ENCODE results near the gene CRISP3.
"Not testable (repeated sequence)": the region's sequence is repeated elsewhere in the genome, so short reads cannot be mapped to it uniquely, and the experiment has no call there.

The CRISP3 gene, protein sequence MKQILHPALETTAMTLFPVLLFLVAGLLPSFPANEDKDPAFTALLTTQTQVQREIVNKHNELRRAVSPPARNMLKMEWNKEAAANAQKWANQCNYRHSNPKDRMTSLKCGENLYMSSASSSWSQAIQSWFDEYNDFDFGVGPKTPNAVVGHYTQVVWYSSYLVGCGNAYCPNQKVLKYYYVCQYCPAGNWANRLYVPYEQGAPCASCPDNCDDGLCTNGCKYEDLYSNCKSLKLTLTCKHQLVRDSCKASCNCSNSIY

DNA sequence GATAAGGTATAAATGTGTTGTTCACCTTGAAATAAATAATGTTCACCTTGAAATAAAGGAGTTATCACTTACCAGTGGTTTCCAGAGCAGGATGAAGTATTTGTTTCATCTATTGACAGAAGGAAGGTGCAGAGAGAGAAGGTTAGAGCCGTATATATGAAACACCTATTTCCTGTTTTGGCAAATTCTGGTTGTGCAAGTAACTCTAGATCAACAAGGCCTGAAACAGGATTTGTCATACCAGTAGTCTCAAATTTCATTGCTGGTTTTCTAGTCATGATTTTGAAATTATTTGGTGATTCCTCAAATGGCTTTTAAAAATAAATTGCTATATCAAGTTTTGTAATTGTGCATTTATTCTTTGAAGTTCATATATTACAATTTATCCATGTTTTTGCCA, at the start of gene CRISP3:
Gene CRISP3 (minus strand): TSS at position 130 of the 400 bp plus-strand sequence. CDS start 21 bp downstream, at position 109.
- no peak for DNase-seq (ENCODE audit: low read depth in 2 of 2)

DNA sequence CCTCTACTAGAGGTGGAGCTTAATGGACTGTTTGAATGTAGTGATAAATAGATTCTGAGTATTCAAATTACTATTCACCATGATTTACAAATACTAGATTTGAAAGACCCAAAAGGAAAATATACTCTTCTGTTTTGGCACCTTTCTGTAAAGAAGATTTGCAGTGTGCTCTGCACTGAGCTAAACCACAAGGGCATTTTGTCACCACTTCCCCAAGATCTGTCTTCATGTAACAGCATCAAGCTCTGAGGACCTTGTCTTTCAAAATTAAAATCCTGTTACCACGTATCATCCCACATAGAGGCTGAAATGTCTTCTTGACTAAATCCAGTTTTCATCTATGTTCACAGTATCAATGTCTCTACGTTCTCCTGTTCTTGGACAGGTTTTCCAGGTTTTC, 46.2 kb upstream of the CRISP3 start:
- DNase-seq (ENCODE audit: low read depth in 2 of 2), result no peak

DNA sequence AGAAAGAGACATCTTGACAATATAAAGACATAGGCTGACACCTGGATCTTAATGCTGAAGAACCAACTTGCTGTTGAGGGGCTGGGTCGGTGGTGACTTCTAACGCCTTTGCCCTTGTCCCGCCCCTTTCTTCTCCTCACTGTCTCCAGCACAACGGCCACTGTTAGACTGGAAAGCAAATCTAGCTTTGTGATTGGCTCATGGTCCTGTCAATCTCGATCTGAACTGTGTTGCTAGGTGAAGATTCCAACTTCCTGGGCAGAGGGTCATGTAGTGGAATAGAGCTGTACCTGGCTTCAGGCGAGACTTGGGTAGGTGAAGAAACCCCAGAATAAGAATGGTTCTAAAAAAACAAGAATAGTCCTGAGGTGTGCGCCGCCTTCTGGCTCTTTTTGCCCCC, 43.0 kb upstream of the CRISP3 start, which contains the start of gene PGK2:
Gene PGK2 (minus strand): TSS at position 110 of the 400 bp plus-strand sequence. CDS start 98 bp downstream, at position 12.
- DNase-seq (ENCODE audit: low read depth in 2 of 2), result no peak

DNA sequence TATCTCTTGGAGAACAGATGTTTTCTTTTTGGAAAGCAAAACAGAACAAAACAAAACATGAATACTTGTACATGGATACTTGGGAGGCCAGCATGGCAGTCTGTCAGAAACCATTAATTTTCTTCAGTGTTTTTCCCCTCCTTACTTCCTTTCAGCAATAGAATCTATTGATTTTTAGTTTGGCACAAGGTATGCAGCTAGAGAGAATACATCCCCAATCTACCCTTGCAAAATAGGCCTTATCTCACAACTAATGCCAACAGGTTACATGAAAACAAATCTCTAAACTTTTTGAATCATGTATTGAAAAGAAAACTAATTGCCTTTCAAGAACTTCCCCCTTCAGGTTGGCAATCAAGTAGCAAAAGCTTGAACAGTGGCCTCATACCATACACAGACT, 40.1 kb upstream of the CRISP3 start:
- no peak for DNase-seq (ENCODE audit: low read depth in 2 of 2)

DNA sequence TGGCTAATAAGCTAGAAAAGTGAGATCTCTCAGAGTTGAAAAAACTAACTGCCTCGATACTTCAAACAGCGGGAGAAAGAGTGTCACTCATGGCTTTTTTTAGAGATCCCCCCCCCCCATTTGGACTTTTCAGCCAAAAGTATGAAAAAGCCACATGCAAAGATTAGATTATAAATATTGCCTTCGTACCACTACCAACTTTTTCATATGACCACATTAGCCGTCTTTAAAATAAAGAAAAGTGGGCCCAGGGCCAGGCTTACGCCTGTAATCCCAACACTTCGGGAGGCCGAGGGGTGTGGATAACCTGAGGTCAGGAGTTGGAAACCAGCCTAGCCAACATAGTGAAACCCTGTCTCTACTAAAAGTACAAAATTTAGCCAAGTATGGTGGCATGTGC, 38.5 kb upstream of the CRISP3 start:
- no peak for DNase-seq (ENCODE audit: low read depth in 2 of 2)

DNA sequence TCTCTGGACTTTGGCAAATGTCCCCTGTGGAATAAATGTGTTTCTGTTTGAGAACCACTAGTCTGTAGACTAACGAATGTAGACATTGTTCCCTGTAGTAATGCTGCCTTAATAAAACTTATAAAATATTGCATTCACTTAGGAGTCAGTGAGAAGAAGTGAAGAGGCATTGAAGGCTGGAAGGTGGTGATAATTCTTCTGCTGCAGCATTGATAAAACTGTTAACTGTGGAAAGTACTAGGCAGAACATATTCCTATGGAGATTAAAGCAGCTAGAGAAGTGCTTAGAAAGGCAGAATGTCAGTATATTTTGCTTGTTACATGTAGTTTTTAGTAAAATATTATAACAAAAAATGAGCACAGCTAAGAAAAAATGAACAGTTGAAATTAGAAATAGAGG, 38.1 kb upstream of the CRISP3 start:
- DNase-seq (ENCODE audit: low read depth in 2 of 2), result no peak

DNA sequence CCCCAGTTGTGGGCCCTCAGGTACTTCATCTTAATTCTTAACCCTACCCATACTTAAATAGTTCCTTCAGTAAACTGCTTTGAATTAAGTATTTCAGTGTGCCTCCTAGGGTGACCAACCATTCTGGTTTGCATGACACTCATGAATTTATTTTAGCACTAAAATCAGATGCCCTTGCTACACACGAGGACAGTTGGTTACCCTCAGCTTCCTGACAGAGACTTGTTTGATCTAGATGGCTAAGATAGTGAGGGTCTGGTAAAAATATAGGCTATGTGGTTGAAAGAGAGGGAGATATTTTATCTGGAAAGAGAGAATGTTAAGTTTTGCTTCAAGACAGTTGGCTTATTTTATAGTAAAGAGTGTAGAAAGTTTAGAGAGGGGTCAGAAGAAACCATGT, 32.3 kb upstream of the CRISP3 start:
- DNase-seq (ENCODE audit: low read depth in 2 of 2), result no peak

DNA sequence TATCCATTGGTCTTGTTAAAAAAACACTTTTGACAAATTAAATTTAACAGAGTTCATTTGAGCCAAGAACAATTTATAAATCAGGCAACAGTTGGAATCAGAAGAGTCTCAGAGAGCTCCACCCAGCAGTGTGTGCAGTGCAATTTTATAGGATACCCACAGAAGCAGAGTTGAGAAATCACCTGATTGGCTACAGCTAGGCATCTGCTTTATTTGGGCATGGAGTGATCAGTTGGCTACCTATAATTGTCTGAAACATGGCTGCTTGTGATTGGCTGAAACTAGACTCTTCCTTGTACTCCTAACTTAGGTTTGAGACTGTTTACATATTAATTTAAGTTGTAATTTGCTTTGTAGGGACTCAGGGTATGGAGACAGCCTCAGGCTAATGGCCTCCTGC, 30.9 kb upstream of the CRISP3 start:
- no peak for DNase-seq (ENCODE audit: low read depth in 2 of 2)

DNA sequence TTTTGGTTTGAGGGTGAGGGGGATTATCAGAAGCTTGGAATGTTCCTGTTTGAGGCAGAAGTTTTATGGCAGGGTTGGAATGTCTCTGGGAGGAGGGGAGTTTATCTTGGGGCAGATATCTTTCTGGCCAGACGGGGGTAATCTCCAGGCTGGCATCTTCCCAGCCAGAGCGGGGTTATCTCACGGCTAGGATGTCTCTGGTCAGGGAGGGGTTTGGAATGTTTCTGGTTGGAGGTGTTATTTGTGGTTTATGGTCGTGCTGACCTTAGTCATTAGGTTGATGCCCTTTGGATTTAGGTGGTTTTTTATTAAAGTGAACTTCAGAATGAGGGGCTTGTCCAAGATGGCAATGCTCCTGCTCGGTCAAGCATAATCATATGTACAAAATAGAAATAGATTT, 28.1 kb upstream of the CRISP3 start:
- DNase-seq (ENCODE audit: low read depth in 2 of 2), result no peak

DNA sequence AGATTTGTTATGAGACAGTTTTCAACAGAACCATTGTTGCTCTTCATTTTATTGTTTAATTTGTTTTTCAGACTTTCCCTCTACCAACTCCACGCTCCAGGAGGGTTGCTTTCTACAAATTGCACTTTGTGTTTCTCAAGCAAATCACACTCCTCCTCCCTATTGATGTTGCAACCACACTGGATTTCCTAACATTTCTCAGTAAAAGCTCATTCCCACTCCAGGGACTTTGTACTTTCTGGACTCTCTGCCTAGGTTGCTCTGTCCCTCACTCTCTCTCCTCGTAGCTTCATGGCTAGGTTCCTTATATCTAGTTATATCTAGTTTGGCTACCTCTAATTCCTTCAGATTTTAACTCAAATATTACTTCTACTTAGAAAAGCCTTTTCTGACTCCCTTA, 22.6 kb upstream of the CRISP3 start:
- no peak for DNase-seq (ENCODE audit: low read depth in 2 of 2)

DNA sequence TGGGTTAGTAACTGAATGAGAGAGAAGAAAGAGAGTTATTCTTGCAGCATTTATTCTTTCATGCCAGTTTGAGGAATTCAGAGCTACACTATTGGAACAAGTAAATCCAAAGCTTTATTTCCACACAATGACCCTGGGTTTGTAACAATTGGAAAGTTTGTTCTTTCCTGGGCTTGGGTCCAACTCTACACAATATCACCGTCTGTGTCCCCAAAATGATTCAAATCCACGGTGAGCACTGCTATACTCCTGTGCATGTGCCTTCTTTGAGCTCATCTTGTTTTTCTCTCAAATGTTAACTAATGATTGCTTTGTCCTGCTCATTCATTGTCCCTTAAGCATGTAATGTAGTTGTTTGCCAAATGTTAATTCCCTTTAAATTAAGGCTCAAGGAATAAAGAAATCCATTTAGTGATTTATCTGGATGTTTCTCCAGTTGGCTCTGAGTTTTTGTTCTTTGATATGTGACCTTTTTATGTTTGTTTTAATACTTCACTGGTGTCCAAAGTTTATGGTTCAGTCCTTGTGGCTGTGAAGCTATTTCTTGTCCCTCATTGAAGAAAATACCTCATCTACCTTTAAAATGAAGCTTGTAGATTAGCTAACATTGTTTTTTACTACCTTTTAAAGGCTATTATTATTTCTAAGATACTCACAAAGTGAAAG, 20.5 kb upstream of the CRISP3 start:
- DNase-seq (ENCODE audit: low read depth in 2 of 2), result no peak

DNA sequence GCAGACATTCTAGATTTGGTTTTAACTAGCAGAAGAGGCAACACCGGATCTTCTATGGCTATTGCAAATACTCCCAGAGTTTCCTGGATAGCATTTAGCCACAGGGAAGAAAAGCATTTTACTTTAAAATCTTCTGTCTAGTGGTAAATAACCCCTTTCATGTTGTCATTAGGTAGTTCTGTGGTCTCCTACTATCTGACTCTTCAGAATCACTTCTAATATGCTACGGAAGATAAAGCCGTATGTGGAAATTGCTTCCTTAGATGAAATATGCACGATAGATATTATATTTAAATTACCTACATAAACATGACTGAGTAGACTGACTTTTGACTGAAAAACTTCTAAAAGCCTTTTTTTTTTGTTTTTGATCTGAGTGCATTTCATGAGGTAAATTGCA, 759 bp downstream of the CRISP3 start:
- DNase-seq (ENCODE audit: low read depth in 2 of 2), result no peak

DNA sequence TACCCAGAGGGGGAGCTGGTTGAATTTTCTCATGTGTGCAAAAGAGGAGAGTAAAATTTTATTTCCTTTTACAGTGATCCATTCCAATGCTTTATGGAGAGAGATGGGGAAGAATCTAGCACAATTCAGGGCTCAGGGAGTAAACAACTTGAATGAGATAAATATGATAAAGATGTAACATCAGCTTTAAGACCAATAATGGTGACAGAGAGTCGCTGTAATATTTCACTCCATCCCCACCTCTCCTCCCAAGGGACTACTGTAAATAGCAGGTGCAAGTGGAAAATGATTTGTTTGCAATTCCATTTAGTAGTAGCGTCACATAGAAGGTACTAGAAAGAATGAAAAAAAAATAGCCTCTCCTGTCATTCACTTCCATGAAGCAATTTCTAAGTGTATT, 4.8 kb downstream of the CRISP3 start:
- DNase-seq (ENCODE audit: low read depth in 2 of 2), result no peak

DNA sequence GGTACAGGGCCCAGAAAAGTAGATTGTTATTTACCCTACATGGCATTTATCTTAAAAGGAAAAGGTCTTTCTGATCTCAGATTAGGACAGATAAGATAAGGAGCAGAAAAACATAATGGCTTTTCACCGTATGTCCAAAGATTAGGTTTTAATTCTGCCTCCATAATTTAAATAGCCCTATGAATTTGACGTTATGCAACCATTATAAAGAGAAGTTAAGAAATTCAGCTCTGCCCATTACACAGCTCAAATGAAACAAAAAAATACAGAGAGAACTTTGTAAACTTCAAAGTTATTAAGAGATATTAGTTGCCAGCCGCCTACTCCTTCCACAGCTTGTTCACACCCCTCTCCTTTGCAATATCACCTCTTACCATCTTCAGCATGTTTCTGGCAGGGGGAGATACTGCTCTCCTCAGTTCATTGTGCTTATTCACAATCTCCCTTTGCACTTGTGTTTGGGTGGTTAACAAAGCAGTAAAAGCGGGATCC, 8.1 kb downstream of the CRISP3 start:
- no peak for DNase-seq (ENCODE audit: low read depth in 2 of 2)

DNA sequence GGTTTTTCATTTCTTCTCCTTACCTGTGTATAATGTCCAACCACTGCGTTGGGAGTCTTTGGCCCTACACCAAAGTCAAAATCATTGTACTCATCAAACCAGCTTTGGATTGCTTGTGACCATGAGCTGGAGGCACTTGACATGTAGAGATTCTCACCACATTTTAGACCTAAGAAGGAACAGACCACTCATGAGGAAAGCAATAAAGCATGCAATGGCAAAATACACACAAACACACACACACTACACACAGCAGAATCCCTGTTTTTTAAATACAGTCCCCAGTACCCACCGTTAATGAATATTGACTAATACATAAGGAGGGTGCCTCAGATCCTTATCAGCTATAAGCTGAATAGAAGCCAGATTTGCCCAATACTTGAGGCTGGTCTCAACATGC, 10.5 kb downstream of the CRISP3 start:
- no peak for DNase-seq (ENCODE audit: low read depth in 2 of 2)

DNA sequence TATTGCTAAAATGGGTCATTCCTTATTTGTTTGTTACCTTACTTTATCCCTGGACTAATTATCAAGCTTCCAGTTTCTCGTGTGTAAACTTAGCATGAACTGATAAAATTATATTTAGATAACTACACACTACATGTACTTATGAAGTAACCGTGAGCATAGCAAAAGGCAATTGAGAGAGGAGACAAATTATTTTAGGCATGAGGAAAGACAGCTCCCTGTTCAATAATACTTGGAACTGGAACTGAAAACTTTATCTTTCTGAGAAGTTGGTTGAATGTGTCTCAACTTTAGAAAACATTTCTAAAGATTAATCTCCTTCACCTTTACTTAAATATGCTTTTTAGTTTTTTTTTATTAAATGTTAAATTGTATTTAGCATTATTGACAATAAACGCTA, 11.4 kb downstream of the CRISP3 start:
- no peak for DNase-seq (ENCODE audit: low read depth in 2 of 2)

DNA sequence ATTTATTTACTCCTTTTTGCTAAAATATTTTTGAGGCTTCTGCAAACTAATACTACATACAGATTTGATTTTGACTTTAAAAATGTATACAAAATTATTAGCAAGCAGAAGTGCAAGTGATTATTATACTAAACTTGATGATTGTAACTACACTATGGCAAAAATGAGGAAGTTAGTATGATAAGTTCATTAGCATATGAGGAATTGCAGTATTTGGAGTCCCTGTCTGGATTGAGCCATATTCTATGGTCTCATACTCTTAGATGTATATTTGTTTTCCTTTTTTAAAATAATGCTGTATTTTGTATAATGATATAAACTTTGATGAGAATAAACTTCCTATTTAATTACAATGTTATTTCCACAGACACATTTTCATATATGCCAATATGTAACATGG, 13.9 kb downstream of the CRISP3 start:
- DNase-seq (ENCODE audit: low read depth in 2 of 2), result no peak

DNA sequence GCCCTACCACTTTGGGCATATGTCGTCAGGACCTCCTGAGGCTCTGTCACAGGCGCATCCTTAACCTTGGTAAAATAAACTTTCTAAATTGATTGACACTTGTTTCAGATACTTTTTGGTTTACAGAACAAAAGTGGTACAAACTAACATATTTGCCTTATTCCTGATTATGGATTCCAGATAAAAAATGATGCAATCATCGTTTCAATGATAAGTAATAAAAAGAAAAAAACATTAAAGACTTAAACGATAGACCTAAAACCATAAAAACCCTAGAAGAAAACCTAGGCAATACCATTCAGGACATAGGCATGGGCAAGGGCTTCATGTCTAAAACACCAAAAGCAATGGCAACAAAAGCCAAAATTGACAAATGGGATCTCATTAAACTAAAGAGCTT, 20.3 kb downstream of the CRISP3 start:
- not testable (repeated sequence) for DNase-seq (ENCODE audit: low read depth in 2 of 2)

DNA sequence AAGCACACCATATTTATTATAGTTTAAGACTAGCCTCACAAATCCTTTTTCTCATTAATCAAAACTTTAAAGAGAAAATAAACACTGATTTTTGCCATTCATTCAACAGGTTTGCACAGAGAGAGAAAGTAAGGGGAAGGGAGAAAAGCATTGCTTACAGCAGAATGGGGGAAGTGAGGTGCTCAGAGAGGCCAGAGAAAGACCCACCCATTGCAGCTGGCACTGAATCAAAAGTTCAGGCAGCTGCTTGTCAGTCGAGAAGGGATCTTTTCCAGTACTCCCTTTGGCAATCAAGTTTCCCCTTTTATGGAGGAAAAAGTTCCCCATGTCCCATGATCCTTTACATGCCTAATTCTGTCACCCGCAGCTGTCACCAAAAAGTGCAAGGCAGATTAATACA, 22.9 kb downstream of the CRISP3 start:
- DNase-seq (ENCODE audit: low read depth in 2 of 2), result no peak

DNA sequence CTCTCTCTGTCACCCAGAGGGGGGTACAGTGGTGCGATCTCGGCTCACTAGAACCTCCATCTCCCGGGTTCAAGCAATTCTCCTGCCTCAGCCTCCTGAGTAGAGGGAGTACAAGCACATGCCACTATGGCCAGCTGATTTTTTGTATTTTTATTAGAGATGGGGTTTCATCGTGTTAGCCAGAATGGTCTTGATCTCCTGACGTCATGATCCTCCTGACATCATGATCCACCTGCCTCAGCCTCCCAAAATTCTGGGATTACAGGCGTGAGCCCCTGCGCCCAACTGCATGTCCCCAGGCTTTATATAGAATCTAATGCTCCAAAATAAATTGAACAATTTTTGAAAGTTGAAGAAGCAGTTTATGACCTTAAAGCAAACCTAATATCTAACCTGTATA, 23.8 kb downstream of the CRISP3 start:
- no peak for DNase-seq (ENCODE audit: low read depth in 2 of 2)

DNA sequence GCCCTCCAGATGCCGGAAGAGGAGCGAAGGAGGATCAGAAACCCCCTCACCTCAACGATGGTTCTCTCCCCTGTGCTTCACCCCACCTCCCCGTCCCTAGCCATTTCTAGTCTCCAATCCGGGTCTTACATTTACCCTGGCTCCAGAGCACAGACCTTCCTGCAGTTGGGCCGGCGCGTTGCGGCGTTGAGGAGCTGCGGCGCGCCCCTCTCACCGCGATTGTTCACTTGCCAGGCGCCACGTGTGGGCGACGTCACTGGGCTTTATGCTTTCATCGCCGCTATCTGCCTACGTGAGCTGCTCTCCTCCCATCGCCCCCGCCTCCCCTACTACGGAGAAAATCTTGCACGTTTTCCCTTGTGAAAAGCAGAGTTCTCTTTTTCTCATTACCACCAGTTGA, 30.8 kb downstream of the CRISP3 start, which contains the start of gene CRISP2:
Gene CRISP2 (minus strand): TSS at position 198 of the 400 bp plus-strand sequence. CDS start 4,347 bp downstream, outside the sequence.
- DNase-seq (ENCODE audit: low read depth in 2 of 2), result no peak

DNA sequence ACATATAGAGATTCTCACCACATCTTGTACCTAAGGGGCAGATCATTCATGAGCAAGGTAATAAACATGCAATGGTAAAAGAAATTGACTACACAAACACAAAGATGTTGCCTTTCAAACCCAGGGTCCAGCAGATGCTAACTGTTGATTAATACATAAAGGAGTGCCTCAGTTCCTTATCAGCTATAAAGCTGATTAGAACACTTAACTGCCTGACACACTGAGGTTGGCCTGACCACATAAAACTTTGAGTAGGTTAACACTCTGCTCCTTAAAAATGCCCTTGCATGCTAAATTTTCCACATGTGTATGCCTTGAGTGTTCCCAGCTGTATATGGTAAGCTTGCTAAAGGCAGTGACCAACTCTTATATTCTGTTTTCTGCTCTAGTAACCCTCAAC, 45.7 kb downstream of the CRISP3 start:
- no peak for DNase-seq (ENCODE audit: low read depth in 2 of 2)

DNA sequence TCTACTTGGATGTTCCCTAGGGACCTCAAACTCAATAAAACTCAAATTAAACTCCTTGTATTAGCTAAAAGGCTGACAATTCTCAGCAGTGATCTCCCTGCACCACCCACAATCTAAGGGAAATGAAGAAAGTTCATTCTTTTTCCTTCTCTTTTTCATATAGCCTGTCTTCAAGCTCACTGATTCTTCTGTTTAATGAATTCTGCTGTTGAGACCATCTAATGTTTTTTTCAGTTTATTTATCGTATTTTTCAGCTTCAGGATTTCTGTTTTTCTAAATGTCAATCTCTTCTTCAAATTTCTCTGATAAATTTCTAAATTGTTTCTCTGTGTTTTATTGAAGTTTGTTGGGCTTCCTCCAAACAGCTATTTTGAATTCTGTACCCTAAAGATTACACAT, 50.7 kb downstream of the CRISP3 start:
- no peak for DNase-seq (ENCODE audit: low read depth in 2 of 2)

Measured in stimulated activated CD4-positive, alpha-beta T cell treated with anti-CD3 and anti-CD28 coated beads, Interleukin-12 subunit alpha, Interleukin-12 subunit beta, amount 100 ng/mL, for 24 hours (primary cell).